ENCODE results near the gene CGREF1. TPM values are rescaled to one million over a fixed set of nuclear protein-coding genes. Genes with fewer than 3 reads are reported as not detected.
"Not testable (repeated sequence)": the region's sequence is repeated elsewhere in the genome, so short reads cannot be mapped to it uniquely, and the experiment has no call there.

CGREF1 gene
- polyA plus RNA-seq, 3 donors, result 5.0 to 5.8 (median 5.3) TPM

- DNase-seq (ENCODE audit: low read depth in 3 of 3, low spot score in 2 of 3), result no peak
Observed at GRCh38 chr2:27077231-27077630, 41.7 kb downstream of the CGREF1 start.

DNA sequence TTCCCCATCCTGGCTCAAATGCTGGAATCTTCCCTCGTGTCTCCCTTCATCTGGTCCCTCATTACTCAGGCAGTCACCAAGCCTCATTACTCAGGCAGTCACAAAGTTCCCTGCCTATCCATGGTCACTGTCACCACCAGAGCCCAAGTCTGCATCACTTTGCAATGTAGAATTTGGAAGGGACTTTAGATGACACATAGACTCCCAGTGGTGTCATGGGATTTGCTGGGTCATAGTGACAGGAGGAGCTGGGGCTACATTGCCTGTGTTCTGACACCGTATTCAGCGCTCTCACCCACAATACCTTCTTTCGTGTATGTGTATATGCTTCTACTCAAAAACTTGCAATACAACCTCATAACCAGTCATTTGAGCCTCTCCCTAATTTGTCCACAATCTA lies 42.6 kb downstream of the CGREF1 start:
- no peak for DNase-seq (ENCODE audit: low read depth in 3 of 3, low spot score in 2 of 3)

GRCh38 chr2:27075566-27075871 lies 43.4 kb downstream of the CGREF1 start:
- DNase-seq (ENCODE audit: low read depth in 3 of 3, low spot score in 2 of 3), result not testable (repeated sequence)

GRCh38 chr2:27074738-27075565 lies 44.0 kb downstream of the CGREF1 start:
- no peak for DNase-seq (ENCODE audit: low read depth in 3 of 3, low spot score in 2 of 3)

DNA sequence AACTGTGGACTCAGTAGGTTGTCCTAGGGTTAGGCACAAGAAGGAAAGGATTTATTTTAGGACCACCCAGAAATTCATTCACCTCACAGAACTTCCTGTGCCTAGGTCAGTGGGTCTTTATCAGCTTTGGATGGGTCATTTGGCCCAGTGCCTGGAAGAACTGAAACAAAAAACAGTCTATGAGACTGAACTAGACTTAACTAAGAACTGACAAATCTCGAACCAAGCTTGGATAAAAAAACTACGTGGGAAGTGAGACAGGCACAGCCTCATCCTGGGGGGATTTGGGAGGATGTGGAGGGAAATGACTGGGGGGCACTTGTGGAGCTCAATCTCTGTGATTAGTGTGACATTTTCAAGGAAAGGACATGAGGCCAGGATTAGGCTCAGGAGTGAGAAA lies 45.1 kb downstream of the CGREF1 start:
- DNase-seq (ENCODE audit: low read depth in 3 of 3, low spot score in 2 of 3), result no peak

GRCh38 chr2:27072920-27073319 lies 46.0 kb downstream of the CGREF1 start:
- no peak for DNase-seq (ENCODE audit: low read depth in 3 of 3, low spot score in 2 of 3)

GRCh38 chr2:27071990-27072830 lies 46.7 kb downstream of the CGREF1 start:
- DNase-seq (ENCODE audit: low read depth in 3 of 3, low spot score in 2 of 3), result peak in 1 of 3 donors; percentile 78

- DNase-seq (ENCODE audit: low read depth in 3 of 3, low spot score in 2 of 3), result peak in 2 of 3 donors; percentile 80 to 87
Observed at GRCh38 chr2:27071277-27071989, 47.5 kb downstream of the CGREF1 start, which contains the start of gene OST4. Gene OST4 (minus strand): TSS chr2:27071654.

DNA sequence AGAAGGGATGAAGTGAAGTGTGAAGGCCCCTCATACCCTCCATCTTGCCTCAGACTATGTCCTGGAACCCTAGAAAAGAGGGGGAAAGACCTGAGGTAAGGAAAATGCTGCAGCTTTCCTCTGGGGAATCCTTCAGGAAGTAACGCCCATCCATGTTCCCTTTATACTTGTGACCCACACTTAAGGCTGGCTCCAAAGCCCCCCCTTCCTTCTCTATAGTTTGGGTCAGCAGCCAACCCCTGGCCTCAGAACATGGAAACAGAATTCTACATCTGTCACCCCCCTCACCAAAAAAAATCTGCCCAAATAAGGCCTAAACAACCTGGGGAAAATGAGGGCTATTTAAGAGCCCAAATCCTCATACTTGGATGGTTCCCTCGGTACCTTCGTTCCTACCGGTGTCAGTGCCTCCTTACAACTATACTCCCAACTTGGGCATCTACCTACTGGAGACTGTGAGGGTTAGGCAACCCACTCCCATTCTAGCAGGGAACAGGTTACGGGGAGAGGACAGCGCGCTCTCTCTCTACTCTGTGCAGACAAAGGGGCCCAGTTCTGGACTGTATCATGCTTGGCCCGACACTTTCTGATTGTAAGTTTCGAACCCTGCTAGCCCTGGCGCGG lies 48.2 kb downstream of the CGREF1 start:
- DNase-seq (ENCODE audit: low read depth in 3 of 3, low spot score in 2 of 3), result no peak

- no peak for DNase-seq (ENCODE audit: low read depth in 3 of 3, low spot score in 2 of 3)
Observed at GRCh38 chr2:27069961-27070618, 48.8 kb downstream of the CGREF1 start.

DNA sequence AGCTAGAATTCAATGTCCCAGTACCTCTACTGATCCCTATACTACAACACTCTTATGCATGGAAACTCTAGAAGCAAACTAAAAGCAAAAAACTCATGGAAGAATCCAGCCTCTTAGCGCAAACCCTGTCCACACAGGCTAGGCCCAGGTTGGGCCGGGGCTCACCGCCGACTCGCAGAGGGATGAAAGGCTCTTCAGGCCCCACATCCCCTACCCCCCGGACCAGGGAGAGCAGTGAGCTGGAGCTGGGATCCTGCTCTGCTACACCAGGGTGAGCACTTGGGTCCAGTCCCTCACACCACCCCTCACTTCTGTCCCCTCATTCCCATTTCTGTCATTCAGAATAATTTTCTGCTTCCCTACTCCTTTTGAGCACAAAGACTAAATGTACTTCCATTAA lies 49.5 kb downstream of the CGREF1 start:
- no peak for DNase-seq (ENCODE audit: low read depth in 3 of 3, low spot score in 2 of 3)

DNA sequence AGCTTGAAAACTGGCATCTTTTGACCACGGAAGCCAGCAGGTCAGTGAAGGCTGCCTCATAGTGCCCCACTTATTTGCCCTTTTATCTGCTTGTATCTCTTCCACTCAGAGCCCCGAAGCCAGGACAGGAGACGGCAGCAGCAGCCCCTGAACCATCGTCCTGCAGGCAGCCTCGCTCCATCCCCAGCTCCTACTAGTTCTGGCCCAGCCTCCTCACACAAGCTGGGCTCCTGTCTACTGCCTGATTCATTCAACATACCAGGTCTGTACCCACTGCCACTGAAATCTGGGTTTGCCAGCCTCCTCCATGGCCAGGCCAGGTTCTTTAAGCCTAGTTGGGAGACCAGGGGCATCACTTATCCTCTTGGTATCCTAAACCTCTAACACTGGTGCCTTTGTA lies 51.5 kb downstream of the CGREF1 start:
- no peak for DNase-seq (ENCODE audit: low read depth in 3 of 3, low spot score in 2 of 3)

DNA sequence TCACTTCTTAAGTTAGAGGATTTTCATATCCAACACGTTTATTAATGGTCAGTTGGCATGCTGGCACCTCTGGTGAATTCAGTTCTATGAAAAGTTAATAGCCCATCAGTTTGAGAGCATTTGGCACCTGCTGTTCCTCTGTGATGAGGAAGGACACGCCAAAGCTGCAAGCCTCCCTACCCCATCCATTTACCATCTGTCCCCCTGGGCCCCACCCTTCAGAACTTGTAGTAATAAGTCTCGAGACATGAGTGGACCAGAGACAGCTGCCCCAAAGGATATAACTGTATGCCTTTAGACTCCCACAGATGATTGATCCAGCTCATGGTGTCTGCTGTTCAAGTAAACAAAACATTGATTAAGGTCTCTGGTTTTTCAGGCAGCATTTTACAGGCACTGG lies 53.8 kb downstream of the CGREF1 start:
- DNase-seq (ENCODE audit: low read depth in 3 of 3, low spot score in 2 of 3), result no peak

DNA sequence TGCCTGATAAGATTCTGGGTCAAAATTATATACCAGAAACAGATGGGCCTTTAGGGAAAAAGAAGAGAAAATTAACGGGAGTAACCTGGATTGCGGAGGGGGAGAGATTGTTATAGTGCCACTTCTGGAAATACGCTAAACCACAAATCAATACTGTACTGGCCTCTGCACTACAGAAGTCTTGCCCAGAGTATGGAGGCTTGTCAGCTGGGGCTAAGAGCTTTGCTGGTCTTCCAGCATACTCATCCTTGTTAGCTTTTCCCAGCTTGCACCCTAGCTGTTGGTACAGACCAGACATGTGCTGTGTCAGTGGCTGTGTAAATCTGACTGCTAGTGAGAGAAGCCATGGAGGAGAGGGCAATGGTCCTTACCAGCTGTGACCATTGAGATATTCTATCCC lies 58.6 kb downstream of the CGREF1 start:
- DNase-seq (ENCODE audit: low read depth in 3 of 3, low spot score in 2 of 3), result no peak

- DNase-seq (ENCODE audit: low read depth in 3 of 3, low spot score in 2 of 3), result no peak
Observed at GRCh38 chr2:27059141-27059820, 59.6 kb downstream of the CGREF1 start.

GRCh38 chr2:27058210-27058609 lies 60.7 kb downstream of the CGREF1 start:
- no peak for DNase-seq (ENCODE audit: low read depth in 3 of 3, low spot score in 2 of 3)

- no peak for DNase-seq (ENCODE audit: low read depth in 3 of 3, low spot score in 2 of 3)
Observed at GRCh38 chr2:27057184-27057583, 61.7 kb downstream of the CGREF1 start.

GRCh38 chr2:27054721-27055120 lies 64.2 kb downstream of the CGREF1 start:
- no peak for DNase-seq (ENCODE audit: low read depth in 3 of 3, low spot score in 2 of 3)

DNA sequence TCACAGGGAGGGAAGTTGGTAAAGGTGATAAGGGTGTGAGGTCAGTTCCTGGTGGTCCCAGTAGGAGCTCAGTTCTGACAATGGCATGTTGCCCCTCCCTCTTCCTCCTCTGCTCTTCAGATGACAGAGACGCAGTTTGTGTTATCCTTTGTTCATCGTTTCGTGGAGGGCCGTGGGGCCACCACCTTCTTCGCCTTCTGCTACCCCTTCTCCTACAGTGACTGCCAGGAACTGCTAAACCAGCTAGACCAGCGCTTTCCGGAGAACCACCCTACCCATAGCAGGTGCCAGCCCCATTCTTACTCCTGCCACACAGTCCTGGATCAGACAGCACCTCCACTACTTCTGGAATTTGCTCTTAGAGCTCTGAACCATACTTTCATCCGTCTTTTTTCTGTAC lies 65.2 kb downstream of the CGREF1 start:
- no peak for DNase-seq (ENCODE audit: low read depth in 3 of 3, low spot score in 2 of 3)

DNA sequence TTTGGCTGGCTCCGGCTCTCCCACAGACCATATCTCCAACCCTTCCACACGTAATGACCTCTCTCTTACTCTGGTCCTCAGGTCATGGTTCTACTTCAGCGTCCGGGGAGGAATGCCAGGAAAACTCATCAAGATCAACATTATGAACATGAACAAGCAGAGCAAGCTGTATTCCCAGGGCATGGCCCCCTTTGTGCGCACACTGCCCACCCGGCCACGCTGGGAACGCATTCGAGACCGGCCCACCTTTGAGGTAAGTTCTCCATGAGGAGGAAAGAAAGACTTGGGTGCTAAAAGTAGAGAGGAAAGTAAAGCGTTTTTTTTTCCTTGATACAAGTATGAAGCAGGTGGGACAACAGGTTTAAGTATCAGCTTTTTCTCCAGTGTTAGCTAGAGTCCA lies 65.6 kb downstream of the CGREF1 start:
- DNase-seq (ENCODE audit: low read depth in 3 of 3, low spot score in 2 of 3), result no peak
